HepG2 (cell line): ENCODE results near the gene PACSIN1. TPM values are rescaled to one million over a fixed set of nuclear protein-coding genes. Genes with fewer than 3 reads are reported as not detected.

Source experiments
- ATF6 ChIP-seq: sonication (generic); formaldehyde crosslinking; conservative IDR thresholded peaks from 2 replicates; pipeline ENCODE4 v1.4.0; 2020; ENCODE audit warnings: missing genetic modification reagents
- DNMT1 ChIP-seq: sonication (generic); formaldehyde crosslinking; IDR thresholded peaks from 2 replicates; pipeline ENCODE4 v1.5.1; 2020; ENCODE audit warnings: mild to moderate bottlenecking, missing genetic modification reagents
- FOXA3 ChIP-seq: IDR thresholded peaks from 2 replicates; pipeline ENCODE4 v1.6.1; 2016; ENCODE audit warnings: missing genetic modification reagents, missing compliant biosample characterization
- GATAD2A ChIP-seq: IDR thresholded peaks from 2 replicates; pipeline ENCODE4 v1.6.1; 2016
- HCFC1 ChIP-seq: fragments of 150-350 bp; IDR thresholded peaks from 2 replicates; pipeline ENCODE4 v1.6.1; 2014; ENCODE audit warnings: low read depth, low read length
- KDM3A ChIP-seq: IDR thresholded peaks from 2 replicates; pipeline ENCODE4 v1.6.1; 2018; ENCODE audit warnings: low read depth, missing compliant biosample characterization
- LRRFIP1 ChIP-seq: sonication (generic); formaldehyde crosslinking; conservative IDR thresholded peaks from 2 replicates; pipeline ENCODE4 v1.4.0; 2020; ENCODE audit warnings: missing genetic modification reagents
- MAZ ChIP-seq, 2 experiments: sonication (generic) in 1 of 2; formaldehyde crosslinking in 1 of 2; IDR thresholded peaks; 2 replicates each; pipeline versions ENCODE4 v1.5.0 to v1.6.1; 2012 to 2020; ENCODE audit warnings: low read depth in 2 of 2, mild to moderate bottlenecking in 2 of 2, borderline replicate concordance in 1 of 2, improper control_type of control experiment in 1 of 2, low read length in 1 of 2, missing genetic modification reagents in 1 of 2, moderate library complexity in 1 of 2
- MYPOP ChIP-seq: sonication (generic); formaldehyde crosslinking; IDR thresholded peaks from 2 replicates; pipeline ENCODE4 v1.8.1; 2023; ENCODE audit warnings: mild to moderate bottlenecking, moderate library complexity, missing genetic modification reagents
- PBX3 ChIP-seq: sonication (generic); formaldehyde crosslinking; IDR thresholded peaks from 2 replicates; pipeline ENCODE4 v1.8.1; 2023; ENCODE audit warnings: missing genetic modification reagents, inconsistent platforms, borderline replicate concordance
- RXRA ChIP-seq: sonication (generic); formaldehyde crosslinking; IDR thresholded peaks from 2 replicates; pipeline ENCODE4 v1.5.1; 2020; ENCODE audit warnings: missing genetic modification reagents
- SMARCC2 ChIP-seq: fragments of 450-650 bp; IDR thresholded peaks from 2 replicates; pipeline ENCODE4 v1.6.1; 2017; ENCODE audit warnings: antibody characterized with exemption, mild to moderate bottlenecking
- ZFP91 ChIP-seq: sonication (generic); formaldehyde crosslinking; IDR thresholded peaks from 2 replicates; pipeline ENCODE4 v1.9.0; 2022; ENCODE audit warnings: missing genetic modification reagents, mild to moderate bottlenecking, borderline replicate concordance
- ZNF282 ChIP-seq: fragments of 450-650 bp; IDR thresholded peaks from 2 replicates; pipeline ENCODE4 v1.6.1; 2018; ENCODE audit not compliant: partially characterized antibody
- ZNF414 ChIP-seq: sonication (generic); formaldehyde crosslinking; IDR thresholded peaks from 2 replicates; pipeline ENCODE4 v1.5.0; 2020; ENCODE audit warnings: missing genetic modification reagents
- ZNF777 ChIP-seq: sonication (generic); formaldehyde crosslinking; IDR thresholded peaks from 2 replicates; pipeline ENCODE4 v1.4.0; 2020; ENCODE audit warnings: missing genetic modification reagents
- polyA plus RNA-seq, 8 experiments: library from polyadenylated mRNA; depleted of rRNA in 3 of 8; stranded (reverse) in 7 of 8; unstranded in 1 of 8; fragments of >200 nt; fragmentation: Illumina TruSeq in 4 of 8; extraction: Trizol in 4 of 8; gene quantifications; 2 replicates each; pipeline versions ENCODE4 v1.2.1 to v1.2.3, GENCODE V29; 2011 to 2016; ENCODE audit warnings: low read depth in 4 of 8, missing spikeins in 1 of 8, mixed read lengths in 1 of 8; ENCODE audit not compliant: insufficient read depth in 1 of 8
- total RNA-seq, 5 experiments: library from RNA; depleted of rRNA; stranded (reverse); fragments of >200 nt; fragmentation: Illumina TruSeq; extraction: Trizol; gene quantifications; 2 replicates each; pipeline ENCODE4 v1.2.3, GENCODE V29; 2016; ENCODE audit warnings: low read depth in 1 of 5

Gene PACSIN1
- total and polyA plus RNA-seq, 2 of the 13 experiments (the other 11 are each of a cell fraction or from before 2014, with no cell fraction given): not detected

GRCh38 chr6:34526992-34527728 lies 61.3 kb downstream of the PACSIN1 start (continued):
- TF ChIP-seq ZFP91 (CRISPR knock-in tag) (peak; percentile 68), ZNF282 (no peak), ATF6 (CRISPR knock-in tag) (no peak), GATAD2A (CRISPR knock-in tag) (no peak), HCFC1 (0 out of 2 replicates have a peak, but pooled peaks have one; percentile 16), ZNF414 (CRISPR knock-in tag) (0 out of 2 replicates have a peak, but pooled peaks have one; percentile 49), SMARCC2 (no peak), MAZ (IDR thresholded peaks at IDR 0.05; ENCODE audit: borderline replicate concordance, low read depth, low read length) (peak; percentile 73; the same call in 1 of the 2 replicates), MAZ (CRISPR knock-in tag; IDR thresholded peaks at IDR 0.05; ENCODE audit: low read depth) (peak; percentile 89), MYPOP (CRISPR knock-in tag) (peak; percentile 42; the same call in 1 of the 2 replicates), RXRA (CRISPR knock-in tag) (peak; percentile 58; the same call in 1 of the 2 replicates), LRRFIP1 (no peak), KDM3A (CRISPR knock-in tag) (peak; percentile 79), DNMT1 (peak; percentile 61; the same call in 1 of the 2 replicates), PBX3 (no peak), ZNF777 (CRISPR knock-in tag) (peak; percentile 96), FOXA3 (CRISPR knock-in tag) (peak; percentile 47; the same call in 1 of the 2 replicates)
